ENCODE data around the gene RPTOR. TPM values are rescaled to one million over a fixed set of nuclear protein-coding genes. Genes with fewer than 3 reads are reported as not detected.

Gene RPTOR
- total RNA-seq, 1 experiment from 2014 or later = 25.1 TPM

DNA sequence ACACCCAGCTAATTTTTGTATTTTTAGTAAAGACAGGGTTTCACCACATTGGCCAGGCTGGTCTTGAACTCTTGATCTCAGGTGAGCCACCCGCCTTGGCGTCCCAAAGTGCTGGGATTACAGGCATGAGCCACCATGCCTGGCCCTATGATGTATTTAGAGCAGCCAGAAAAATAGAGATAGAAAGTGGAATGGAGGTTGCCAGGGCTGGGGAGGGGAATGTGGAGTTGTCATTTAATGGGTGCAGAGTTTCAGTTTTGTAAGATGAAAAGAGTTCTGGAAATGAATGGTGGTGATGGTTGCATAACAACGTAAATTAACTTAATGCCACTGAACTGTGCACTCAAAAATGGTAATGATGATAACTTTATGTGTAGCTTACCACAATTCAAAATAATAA, 36.7 kb upstream of the RPTOR start:
- Histone ChIP-seq H3K79me2 (ENCODE audit: insufficient read depth, low read length) (no peaks in the 10 kb centered on the region), H3K14ac (ENCODE audit: insufficient read depth, low read length) (no peak overlapping the region), H2BK15ac (ENCODE audit: low read depth, low read length) (no peak overlapping the region), H2BK20ac (ENCODE audit: low read depth, low read length, poor library complexity, severe bottlenecking) (no peak overlapping the region), H4K91ac (ENCODE audit: insufficient read length, low read depth, low read length) (no peak overlapping the region), H3K23me2 (ENCODE audit: insufficient read length, low read depth, low read length, poor library complexity, severe bottlenecking) (no peaks in the 10 kb centered on the region), H3K23ac (ENCODE audit: insufficient read length, low read depth, low read length) (no peak overlapping the region), H2BK5ac (ENCODE audit: insufficient read length, low read length) (no peak overlapping the region), H3K9me3 (ENCODE audit: control insufficient read depth, low read depth, low read length) (no peaks in the 10 kb centered on the region), H3K18ac (ENCODE audit: insufficient read length, low read depth, low read length) (no peak overlapping the region), H3K27me3 (ENCODE audit: insufficient read depth, low read length) (no peaks in the 10 kb centered on the region), H3K9ac (ENCODE audit: extremely low read depth, insufficient read length, low read length) (no peak overlapping the region), H3K27ac (ENCODE audit: insufficient read length, low read depth, low read length) (no peak overlapping the region), H3K56ac (ENCODE audit: insufficient read length, low read depth, low read length) (no peak overlapping the region), H2BK12ac (ENCODE audit: insufficient read length, low read depth, low read length) (no peak overlapping the region), H2BK120ac (ENCODE audit: low read depth, low read length, poor library complexity, severe bottlenecking) (no peak overlapping the region), H4K20me1 (ENCODE audit: control insufficient read depth, insufficient read depth, insufficient read length) (no peaks in the 10 kb centered on the region), H3K4me1 (ENCODE audit: insufficient read depth, low read length) (no peaks in the 10 kb centered on the region), H3K4me2 (ENCODE audit: insufficient read depth, insufficient read length, low read length) (no peak overlapping the region), H3T11ph (ENCODE audit: low read length) (no peak overlapping the region), H3K4ac (ENCODE audit: low read depth, low read length) (no peak overlapping the region), H3K79me1 (ENCODE audit: insufficient read depth, low read depth, low read length, poor library complexity, severe bottlenecking) (no peaks in the 10 kb centered on the region), H4K5ac (ENCODE audit: insufficient read length, low read depth, low read length) (no peak overlapping the region), H4K8ac (replicated peaks; ENCODE audit: insufficient read length, low read depth, low read length) (no peak overlapping the region), H2AFZ (ENCODE audit: low read length) (no peak overlapping the region), H2AK5ac (ENCODE audit: insufficient read length, low read length) (no peak overlapping the region)
- Mint-ChIP-seq H3K27ac (no peak overlapping the region), H3K4me1 (no peaks in the 10 kb centered on the region), H3K9me3 (no peaks in the 10 kb centered on the region; a peak in 1 of 5 replicates), H3K36me3 (ENCODE audit: insufficient read depth in 1 of 3, low read depth in 3 of 3) (no peaks in the 10 kb centered on the region), H3K27me3 (ENCODE audit: low read depth) (peaks cover 32% of the 10 kb centered on the region), H3K4me3 (no peak overlapping the region)
- no CpG with 5 or more reads among the region's 3 CpGs for WGBS (ENCODE audit: extremely low coverage, insufficient read length, low lambda C conversion rate)
- DNase-seq = no peak
- TF ChIP-seq, protein P1, sequence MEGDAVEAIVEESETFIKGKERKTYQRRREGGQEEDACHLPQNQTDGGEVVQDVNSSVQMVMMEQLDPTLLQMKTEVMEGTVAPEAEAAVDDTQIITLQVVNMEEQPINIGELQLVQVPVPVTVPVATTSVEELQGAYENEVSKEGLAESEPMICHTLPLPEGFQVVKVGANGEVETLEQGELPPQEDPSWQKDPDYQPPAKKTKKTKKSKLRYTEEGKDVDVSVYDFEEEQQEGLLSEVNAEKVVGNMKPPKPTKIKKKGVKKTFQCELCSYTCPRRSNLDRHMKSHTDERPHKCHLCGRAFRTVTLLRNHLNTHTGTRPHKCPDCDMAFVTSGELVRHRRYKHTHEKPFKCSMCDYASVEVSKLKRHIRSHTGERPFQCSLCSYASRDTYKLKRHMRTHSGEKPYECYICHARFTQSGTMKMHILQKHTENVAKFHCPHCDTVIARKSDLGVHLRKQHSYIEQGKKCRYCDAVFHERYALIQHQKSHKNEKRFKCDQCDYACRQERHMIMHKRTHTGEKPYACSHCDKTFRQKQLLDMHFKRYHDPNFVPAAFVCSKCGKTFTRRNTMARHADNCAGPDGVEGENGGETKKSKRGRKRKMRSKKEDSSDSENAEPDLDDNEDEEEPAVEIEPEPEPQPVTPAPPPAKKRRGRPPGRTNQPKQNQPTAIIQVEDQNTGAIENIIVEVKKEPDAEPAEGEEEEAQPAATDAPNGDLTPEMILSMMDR (conservative IDR thresholded peaks at IDR 0.05) = no peak

Measured in H9 (cell line).